ENCODE data around the gene SH3D21.

SH3D21 gene

GRCh38 chr1:36309397-36309796, 3.2 kb downstream of the SH3D21 start:
- ChIA-PET CTCF (interaction anchor here (1.2 to 1.6 kb wide), 3 partner anchors 15 to 60 kb away, joined by 3 to 6 read pairs (median 3); no protein-coding TSS in a partner anchor), POLR2A (interaction anchor here (1.3 to 1.6 kb wide), 2 partner anchors 9 to 14 kb away, joined by 4 read pairs; partner anchors contain the start of gene EVA1B)
- no peaks in the 10 kb centered on the region for H3K4me1 ChIP-seq (ENCODE audit: control insufficient read depth, insufficient read depth, low read length)
- no peaks in the 10 kb centered on the region for H3K9me3 ChIP-seq (ENCODE audit: control insufficient read depth, insufficient read depth, low read depth, low read length)
- no peak for TF ChIP-seq ZNF529 (tag by site-specific recombination; IDR thresholded peaks at IDR 0.05; ENCODE audit: insufficient replicate concordance)
- TF ChIP-seq PRDM4 (tag by site-specific recombination; IDR thresholded peaks at IDR 0.05) = no peak
- no peak for TF ChIP-seq HOXD13 (CRISPR knock-in tag; IDR thresholded peaks at IDR 0.05; ENCODE audit: borderline replicate concordance)
- no peak for TF ChIP-seq ZNF776 (tag by site-specific recombination; IDR thresholded peaks at IDR 0.05; ENCODE audit: borderline replicate concordance)
- TF ChIP-seq SETDB1 (IDR thresholded peaks at IDR 0.05; ENCODE audit: insufficient read length, low read length) = no peak
- TF ChIP-seq ZNF18 (tag by site-specific recombination; IDR thresholded peaks at IDR 0.05) = no peak
- no peak for TF ChIP-seq ZNF560 (tag by site-specific recombination; IDR thresholded peaks at IDR 0.05; ENCODE audit: borderline replicate concordance)
- no peak for TF ChIP-seq ZNF658 (tag by site-specific recombination; IDR thresholded peaks at IDR 0.05)
- no peak for TF ChIP-seq ZNF747 (tag by site-specific recombination; IDR thresholded peaks at IDR 0.05)
- no peak for TF ChIP-seq ZNF555 (tag by site-specific recombination; conservative IDR thresholded peaks at IDR 0.05)
- H3K36me3 ChIP-seq (ENCODE audit: control insufficient read depth in 2 of 2, insufficient read depth in 1 of 2, low read length in 2 of 2) = peaks cover 0 to 55% of the 10 kb centered on the region in 2 experiments; a peak in 2 of 3 replicates
- H3K4me3 ChIP-seq (ENCODE audit: low read depth, low read length) = no peak overlapping the region
- H3K27ac ChIP-seq (ENCODE audit: extremely low read depth, low read depth, low read length) = no peak overlapping the region

- ChIA-PET POLR2A (interaction anchor here (1.6 kb wide), 1 partner anchor 14 kb away, joined by 5 read pairs; the partner anchor contains the start of gene SH3D21), CTCF (no interaction called here)
- Histone ChIP-seq H3K4me1 (ENCODE audit: control insufficient read depth, insufficient read depth, low read length) (no peaks in the 10 kb centered on the region; the same call in 1 of the 2 replicates), H3K4me3 (ENCODE audit: low read depth, low read length) (no peak overlapping the region), H3K36me3 (ENCODE audit: control insufficient read depth in 2 of 2, insufficient read depth in 1 of 2, low read length in 2 of 2) (peaks cover 0 to 44% of the 10 kb centered on the region in 2 experiments; a peak in 1 of 3 replicates), H3K27ac (ENCODE audit: extremely low read depth, low read depth, low read length) (no peak overlapping the region), H3K9me3 (ENCODE audit: control insufficient read depth, insufficient read depth, low read depth, low read length) (no peaks in the 10 kb centered on the region)
- no peak for TF ChIP-seq ZNF692 (tag by site-specific recombination; IDR thresholded peaks at IDR 0.05)
- TF ChIP-seq GLIS2 (tag by site-specific recombination; IDR thresholded peaks at IDR 0.05) = peak; percentile 22; the same call in 1 of the 2 replicates
- no peak for TF ChIP-seq PRDM4 (tag by site-specific recombination; IDR thresholded peaks at IDR 0.05)
Measured at GRCh38 chr1:36320291-36320761, 14.2 kb downstream of the SH3D21 start.

All from HEK293 (cell line).